ENCODE measurements around the gene OR2L5. TPM values are rescaled to one million over a fixed set of nuclear protein-coding genes. Genes with fewer than 3 reads are reported as not detected.

Gene OR2L5, protein sequence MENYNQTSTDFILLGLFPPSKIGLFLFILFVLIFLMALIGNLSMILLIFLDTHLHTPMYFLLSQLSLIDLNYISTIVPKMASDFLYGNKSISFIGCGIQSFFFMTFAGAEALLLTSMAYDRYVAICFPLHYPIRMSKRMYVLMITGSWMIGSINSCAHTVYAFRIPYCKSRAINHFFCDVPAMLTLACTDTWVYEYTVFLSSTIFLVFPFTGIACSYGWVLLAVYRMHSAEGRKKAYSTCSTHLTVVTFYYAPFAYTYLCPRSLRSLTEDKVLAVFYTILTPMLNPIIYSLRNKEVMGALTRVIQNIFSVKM
- total RNA-seq: 0.12 and 0.32 TPM in 2 replicates

GRCh38 chr1:248013229-248013710 lies at the start of gene OR2L5:
OR2L5 (plus strand) TSS chr1:248013660; CDS start chr1:248021948, 8,288 bp downstream.

GRCh38 chr1:247964933-247965332 lies 48.5 kb upstream of the OR2L5 start, which contains the start of gene OR2AK2:
OR2AK2 (plus strand) TSS chr1:247965233; CDS start chr1:247965377, 144 bp downstream.

GRCh38 chr1:248029770-248030169 lies 16.3 kb downstream of the OR2L5 start, which contains the start of gene OR2L2:
OR2L2 (plus strand) TSS chr1:248030070; CDS start chr1:248038268, 8,198 bp downstream.

DNA sequence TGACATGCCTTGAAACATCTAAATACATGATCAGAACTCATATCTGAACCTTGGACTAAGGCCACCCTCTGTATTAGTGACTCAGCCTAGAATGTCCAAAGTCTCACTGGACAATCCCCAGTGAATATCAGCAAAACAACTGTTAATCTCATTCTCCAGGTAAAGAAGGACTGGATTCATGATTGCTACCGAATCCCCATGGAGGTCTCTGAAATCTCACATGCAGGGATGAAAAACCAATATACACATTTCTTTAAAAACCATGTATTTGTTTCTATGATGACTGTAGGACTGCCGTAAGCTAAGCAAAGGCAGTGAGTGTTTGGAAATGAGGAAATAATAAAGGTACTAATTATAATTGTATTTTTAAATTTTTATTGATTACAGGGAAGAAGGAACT lies 33.1 kb downstream of the OR2L5 start, which contains the start of gene OR2L3:
TSS of gene OR2L3 (plus strand) at position 301 of the 400 bp plus-strand sequence. CDS start 13,846 bp downstream, outside the sequence.

Small RNA genes lying within 50 kb of the gene (small RNA-seq; reads per million reads assigned to genes)
- gene RF00019: not detected

Other genes starting within 250 kb of the OR2L5 start
- gene OR14A16, start 189.5 kb upstream of the OR2L5 start, total RNA-seq: not detected in 2 replicates
- not detected in 2 replicates for gene OR11L1, start 171.8 kb upstream of the OR2L5 start, total RNA-seq
- 1.9 and 2.4 TPM in 2 replicates for gene TRIM58, start 156.5 kb upstream of the OR2L5 start, total RNA-seq
- gene OR2W3, start 118.1 kb upstream of the OR2L5 start, total RNA-seq: 0.65 and 1.7 TPM in 2 replicates
- gene OR2T8, start 93.4 kb upstream of the OR2L5 start, total RNA-seq: not detected in 2 replicates
- gene OR2AJ1, start 88.8 kb upstream of the OR2L5 start, total RNA-seq: not detected in 2 replicates
- gene OR2L8, start 64.8 kb upstream of the OR2L5 start, total RNA-seq: 0.97 TPM in 1 of 2 replicates, not detected in the other
- 0.49 TPM in 1 of 2 replicates, not detected in the other for gene OR2AK2, start 48.4 kb upstream of the OR2L5 start, total RNA-seq
- under 0.01 TPM in 1 of 2 replicates, not detected in the other for gene OR2L2, start 16.4 kb downstream of the OR2L5 start, total RNA-seq
- 0.16 TPM in 1 of 2 replicates, not detected in the other for gene OR2L3, start 33.2 kb downstream of the OR2L5 start, total RNA-seq
- gene OR2L13, start 81.5 kb downstream of the OR2L5 start, total RNA-seq: 0.16 TPM in 1 of 2 replicates, not detected in the other
- gene OR2M5, start 131.5 kb downstream of the OR2L5 start, total RNA-seq: not detected in 2 replicates
- not detected in 2 replicates for gene OR2M2, start 161.2 kb downstream of the OR2L5 start, total RNA-seq
- gene OR2M3, start 183.6 kb downstream of the OR2L5 start, total RNA-seq: under 0.01 and 0.12 TPM in 2 replicates
- gene OR2M4, start 217.8 kb downstream of the OR2L5 start, total RNA-seq: under 0.01 and 0.12 TPM in 2 replicates

Data from hair follicle dermal papilla cell (primary cell).